GM23338 (cell line): Measurements from ENCODE around the gene ITGA3. TPM values are rescaled to one million over a fixed set of nuclear protein-coding genes. Genes with fewer than 3 reads are reported as not detected.

Source experiments
- REST ChIP-seq: IDR thresholded peaks from one replicate; pipeline ENCODE4 v1.6.1; 2018; ENCODE audit warnings: antibody characterized with exemption; ENCODE audit not compliant: unreplicated experiment
- ZNF114 ChIP-seq: fragments of 250-450 bp; sonication (Bioruptor Pico); IDR thresholded peaks from 2 replicates; pipeline ENCODE4 v1.5.0; 2020; ENCODE audit warnings: mild to moderate bottlenecking, moderate library complexity
- polyA plus RNA-seq: library from polyadenylated mRNA; unstranded; fragments of >200 nt; fragmentation: Nextera tagmentation; extraction: Ambion mirVana; gene quantifications from 2 replicates; pipeline ENCODE4 v1.2.1, GENCODE V29; 2016
- total RNA-seq: library from RNA; depleted of rRNA; stranded (reverse); fragments of >200 nt; shearing (Covaris generic); gene quantifications from 2 replicates; pipeline ENCODE4 v1.2.3, GENCODE V29; 2014
- TF ChIP-seq, protein P1 (sequence below): fragments of 250-450 bp; sonication (Bioruptor Pico); IDR thresholded peaks from 2 replicates; pipeline ENCODE4 v1.5.0; 2020; ENCODE audit warnings: mild to moderate bottlenecking, moderate library complexity

Gene ITGA3
- total and polyA plus RNA-seq, 2 experiments from 2014 or later, result 9.6 to 28.3 TPM

DNA sequence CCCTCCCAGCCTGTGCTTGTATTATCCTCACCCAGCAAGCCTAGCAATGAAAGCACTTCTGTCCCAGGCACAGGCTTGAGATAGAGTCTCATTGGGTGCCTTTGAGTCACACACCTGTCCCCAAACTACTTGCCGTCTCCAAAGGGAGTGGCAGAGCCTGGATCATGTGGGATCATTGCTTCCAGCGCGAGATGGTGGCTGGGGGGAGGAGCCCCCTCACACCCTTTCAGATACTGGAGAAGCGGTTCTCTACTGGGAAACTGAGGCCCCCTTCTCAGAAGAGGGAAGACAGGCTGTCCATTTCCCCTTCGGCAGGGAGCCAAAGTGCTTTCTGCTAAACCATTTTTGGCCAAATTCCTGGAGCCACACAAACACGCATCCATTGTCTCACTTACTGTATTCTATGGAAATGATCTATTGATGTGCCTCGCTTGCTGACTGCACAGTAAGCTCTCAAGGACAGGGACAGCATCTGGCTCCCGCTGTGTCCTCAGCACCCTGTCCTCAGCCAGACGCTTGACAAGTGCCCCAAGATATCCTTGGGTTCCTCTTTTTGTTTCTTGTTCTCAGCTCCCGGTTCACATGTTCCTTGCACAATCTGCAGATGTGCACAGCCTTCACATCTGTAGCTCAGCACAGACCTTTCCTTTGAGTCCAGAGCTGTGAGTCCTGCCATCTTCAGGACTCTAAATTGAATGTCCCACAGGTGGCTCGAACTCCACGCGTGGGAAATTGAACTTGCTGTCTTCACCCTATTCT, 34.9 kb upstream of the ITGA3 start (continued):
- TF ChIP-seq, protein P1, sequence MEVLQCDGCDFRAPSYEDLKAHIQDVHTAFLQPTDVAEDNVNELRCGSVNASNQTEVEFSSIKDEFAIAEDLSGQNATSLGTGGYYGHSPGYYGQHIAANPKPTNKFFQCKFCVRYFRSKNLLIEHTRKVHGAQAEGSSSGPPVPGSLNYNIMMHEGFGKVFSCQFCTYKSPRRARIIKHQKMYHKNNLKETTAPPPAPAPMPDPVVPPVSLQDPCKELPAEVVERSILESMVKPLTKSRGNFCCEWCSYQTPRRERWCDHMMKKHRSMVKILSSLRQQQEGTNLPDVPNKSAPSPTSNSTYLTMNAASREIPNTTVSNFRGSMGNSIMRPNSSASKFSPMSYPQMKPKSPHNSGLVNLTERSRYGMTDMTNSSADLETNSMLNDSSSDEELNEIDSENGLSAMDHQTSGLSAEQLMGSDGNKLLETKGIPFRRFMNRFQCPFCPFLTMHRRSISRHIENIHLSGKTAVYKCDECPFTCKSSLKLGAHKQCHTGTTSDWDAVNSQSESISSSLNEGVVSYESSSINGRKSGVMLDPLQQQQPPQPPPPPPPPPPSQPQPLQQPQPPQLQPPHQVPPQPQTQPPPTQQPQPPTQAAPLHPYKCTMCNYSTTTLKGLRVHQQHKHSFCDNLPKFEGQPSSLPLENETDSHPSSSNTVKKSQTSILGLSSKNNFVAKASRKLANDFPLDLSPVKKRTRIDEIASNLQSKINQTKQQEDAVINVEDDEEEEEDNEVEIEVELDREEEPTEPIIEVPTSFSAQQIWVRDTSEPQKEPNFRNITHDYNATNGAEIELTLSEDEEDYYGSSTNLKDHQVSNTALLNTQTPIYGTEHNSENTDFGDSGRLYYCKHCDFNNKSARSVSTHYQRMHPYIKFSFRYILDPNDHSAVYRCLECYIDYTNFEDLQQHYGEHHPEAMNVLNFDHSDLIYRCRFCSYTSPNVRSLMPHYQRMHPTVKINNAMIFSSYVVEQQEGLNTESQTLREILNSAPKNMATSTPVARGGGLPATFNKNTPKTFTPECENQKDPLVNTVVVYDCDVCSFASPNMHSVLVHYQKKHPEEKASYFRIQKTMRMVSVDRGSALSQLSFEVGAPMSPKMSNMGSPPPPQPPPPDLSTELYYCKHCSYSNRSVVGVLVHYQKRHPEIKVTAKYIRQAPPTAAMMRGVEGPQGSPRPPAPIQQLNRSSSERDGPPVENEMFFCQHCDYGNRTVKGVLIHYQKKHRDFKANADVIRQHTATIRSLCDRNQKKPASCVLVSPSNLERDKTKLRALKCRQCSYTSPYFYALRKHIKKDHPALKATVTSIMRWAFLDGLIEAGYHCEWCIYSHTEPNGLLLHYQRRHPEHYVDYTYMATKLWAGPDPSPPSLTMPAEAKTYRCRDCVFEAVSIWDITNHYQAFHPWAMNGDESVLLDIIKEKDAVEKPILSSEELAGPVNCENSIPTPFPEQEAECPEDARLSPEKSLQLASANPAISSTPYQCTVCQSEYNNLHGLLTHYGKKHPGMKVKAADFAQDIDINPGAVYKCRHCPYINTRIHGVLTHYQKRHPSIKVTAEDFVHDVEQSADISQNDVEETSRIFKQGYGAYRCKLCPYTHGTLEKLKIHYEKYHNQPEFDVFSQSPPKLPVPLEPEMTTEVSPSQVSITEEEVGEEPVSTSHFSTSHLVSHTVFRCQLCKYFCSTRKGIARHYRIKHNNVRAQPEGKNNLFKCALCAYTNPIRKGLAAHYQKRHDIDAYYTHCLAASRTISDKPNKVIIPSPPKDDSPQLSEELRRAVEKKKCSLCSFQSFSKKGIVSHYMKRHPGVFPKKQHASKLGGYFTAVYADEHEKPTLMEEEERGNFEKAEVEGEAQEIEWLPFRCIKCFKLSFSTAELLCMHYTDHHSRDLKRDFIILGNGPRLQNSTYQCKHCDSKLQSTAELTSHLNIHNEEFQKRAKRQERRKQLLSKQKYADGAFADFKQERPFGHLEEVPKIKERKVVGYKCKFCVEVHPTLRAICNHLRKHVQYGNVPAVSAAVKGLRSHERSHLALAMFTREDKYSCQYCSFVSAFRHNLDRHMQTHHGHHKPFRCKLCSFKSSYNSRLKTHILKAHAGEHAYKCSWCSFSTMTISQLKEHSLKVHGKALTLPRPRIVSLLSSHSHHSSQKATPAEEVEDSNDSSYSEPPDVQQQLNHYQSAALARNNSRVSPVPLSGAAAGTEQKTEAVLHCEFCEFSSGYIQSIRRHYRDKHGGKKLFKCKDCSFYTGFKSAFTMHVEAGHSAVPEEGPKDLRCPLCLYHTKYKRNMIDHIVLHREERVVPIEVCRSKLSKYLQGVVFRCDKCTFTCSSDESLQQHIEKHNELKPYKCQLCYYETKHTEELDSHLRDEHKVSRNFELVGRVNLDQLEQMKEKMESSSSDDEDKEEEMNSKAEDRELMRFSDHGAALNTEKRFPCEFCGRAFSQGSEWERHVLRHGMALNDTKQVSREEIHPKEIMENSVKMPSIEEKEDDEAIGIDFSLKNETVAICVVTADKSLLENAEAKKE (CRISPR knock-in tag), result no peak
- TF ChIP-seq REST (no peak), ZNF114 (CRISPR knock-in tag) (no peak)
